Ovary (tissue), 9 donors: ENCODE results near the gene PCNX1. TPM values are rescaled to one million over a fixed set of nuclear protein-coding genes. Genes with fewer than 3 reads are reported as not detected.

Experiments
- DNase-seq, 5 donors: peaks; one replicate each; pipeline ENCODE4 v3.0.0-alpha.2; 2019 to 2020
- H3K27ac ChIP-seq, 2 donors: fragments of 200-600 bp; one replicate each; pipeline versions ENCODE4 v1.5.1 to v1.8.0; 2019 to 2022
- H3K27me3 ChIP-seq: fragments of 200-600 bp; one replicate; pipeline ENCODE4 v1.8.0; 2022
- H3K36me3 ChIP-seq: fragments of 200-600 bp; sonication (generic); one replicate; pipeline ENCODE4 v1.5.1; 2019
- H3K4me1 ChIP-seq: one replicate; pipeline ENCODE4 v1.8.1; 2013; ENCODE audit warnings: mild to moderate bottlenecking, moderate library complexity; ENCODE audit not compliant: insufficient read depth
- H3K4me3 ChIP-seq: fragments of 200-600 bp; sonication (generic); one replicate; pipeline ENCODE4 v1.5.1; 2017
- H3K9me3 ChIP-seq, 2 donors: fragments of 200-600 bp in 1 of 2; sonication (generic) in 1 of 2; one replicate each; pipeline versions ENCODE4 v1.5.1 to v1.8.1; 2013 to 2019; ENCODE audit warnings: mild to moderate bottlenecking in 1 of 2, moderate library complexity in 1 of 2
- CTCF ChIP-seq, 3 donors: fragments of 450-650 bp in 2 of 3; fragments of 200-600 bp in 1 of 3; IDR thresholded peaks; one replicate each; pipeline versions ENCODE4 v1.5.1 to v1.8.0; 2016 to 2022; ENCODE audit warnings: antibody characterized with exemption in 3 of 3, mild to moderate bottlenecking in 1 of 3
- EP300 ChIP-seq: sonication (generic); formaldehyde crosslinking; IDR thresholded peaks from one replicate; pipeline ENCODE4 v1.6.1; 2017; ENCODE audit warnings: antibody characterized with exemption
- POLR2A ChIP-seq: fragments of 450-650 bp; IDR thresholded peaks from one replicate; pipeline ENCODE4 v1.6.1; 2017; ENCODE audit warnings: antibody characterized with exemption, mild to moderate bottlenecking, moderate library complexity
- WGBS, 3 donors: extraction: QIAGEN DNeasy Blood & Tissue Kit in 1 of 3; methylation state at CpG; one replicate each; pipeline versions ENCODE4 v1.1.5 to v1.1.7; 2013 to 2017; 5-methylcytosine and 5-hydroxymethylcytosine counted together
- intact Hi-C, 4 donors: fragments of 100-400 bp; cut with DNase I; formaldehyde crosslinking; loops; one replicate each; pipeline versions ENCODE4 v1.11.0 to v1.15.1; 2022 to 2023
- polyA plus RNA-seq, 2 donors: library from polyadenylated mRNA; stranded (reverse); fragments of 200-250 nt in 1 of 2; fragments of 350-450 nt in 1 of 2; fragmentation: Illumina TruSeq in 1 of 2; extraction: RNeasy Lipid Tissue Mini Kit (QIAGEN cat#74804) in 1 of 2; gene quantifications; one replicate each; pipeline ENCODE4 v1.2.3, GENCODE V29; 2013 to 2014
- total RNA-seq, 7 donors: library from RNA; depleted of rRNA in 2 of 7; stranded (reverse); fragments of >200 nt in 2 of 7; fragmentation: NEBNext Ultra II Directional in 3 of 7; extraction: Animal tissue kit (Norgen Biotek cat#: 25700) in 3 of 7; gene quantifications; one replicate each; pipeline versions ENCODE4 v1.1.0 to v1.2.4, GENCODE V29; 2016 to 2023
- donor health status: DM: no; HTN: no; CAD: no; lungs with moderate emphysema.
- donor health status: DM: no; HTN: no; CAD: no.
- donor health status: Bipolar disorder and iron deficiency.
- donor health status: DM: yes; HTN: yes; CAD: no.
- donor health status: DM: no; HTN: no; CAD: no.
- donor health status: DM: yes; HTN: yes; CAD: no.

PCNX1 gene
- total and polyA plus RNA-seq, 9 donors, result 13.3 to 101 (median 69.5) TPM

GRCh38 chr14:70884595-70885342 is 22.5 kb upstream of the PCNX1 start:
- 75 to 80% (median 77%) methylated on average over 8 of the region's 8 CpGs for WGBS, 3 donors
- DNase-seq, result no peak
- intact Hi-C loops, result no loop called here

GRCh38 chr14:70885343-70886022 is 21.8 kb upstream of the PCNX1 start:
- Histone ChIP-seq H3K36me3 (no peaks in the 10 kb centered on the region), H3K4me1 (no peaks in the 10 kb centered on the region), H3K4me3 (no peak overlapping the region), H3K9me3 (no peaks in the 10 kb centered on the region), H3K27me3 (no peaks in the 10 kb centered on the region), H3K27ac (no peak overlapping the region)
- WGBS, 3 donors, result 70 to 77% (median 74%) methylated on average over 5 of the region's 5 CpGs
- intact Hi-C loops, result no loop called here
- no peak for TF ChIP-seq CTCF (IDR thresholded peaks at IDR 0.05)
- TF ChIP-seq EP300, result no peak
- TF ChIP-seq POLR2A, result no peak
- no peak for DNase-seq

More at GRCh38 chr14:70884595-70885342, 22.5 kb upstream of the PCNX1 start:
- Histone ChIP-seq H3K9me3 (no peaks in the 10 kb centered on the region), H3K4me3 (no peak overlapping the region), H3K36me3 (no peaks in the 10 kb centered on the region), H3K27me3 (no peaks in the 10 kb centered on the region), H3K4me1 (no peaks in the 10 kb centered on the region), H3K27ac (no peak overlapping the region)
- TF ChIP-seq CTCF (IDR thresholded peaks at IDR 0.05) (no peak), POLR2A (no peak), EP300 (no peak)

- H3K27ac ChIP-seq, result no peak overlapping the region
Measured at GRCh38 chr14:70886421-70887206, 20.6 kb upstream of the PCNX1 start.

More at GRCh38 chr14:70886421-70887206, 20.6 kb upstream of the PCNX1 start:
- Histone ChIP-seq H3K4me3 (no peak overlapping the region), H3K4me1 (no peaks in the 10 kb centered on the region), H3K36me3 (no peaks in the 10 kb centered on the region), H3K9me3 (no peaks in the 10 kb centered on the region), H3K27me3 (no peaks in the 10 kb centered on the region)
- WGBS, 3 donors, result 70 to 79% (median 71%) methylated on average over 5 of the region's 5 CpGs
- intact Hi-C loops, result no loop called here
- DNase-seq, result no peak
- no peak for TF ChIP-seq CTCF (IDR thresholded peaks at IDR 0.05)
- no peak for TF ChIP-seq EP300
- no peak for TF ChIP-seq POLR2A
